KBM-7 (cell line): Measurements from ENCODE around the gene FRMD4A.

Source experiments
- DNase-seq: peaks from one replicate; pipeline ENCODE4 v3.0.0-alpha.2; 2015
- in situ Hi-C: fragments of 300-500 bp; cut with MboI; formaldehyde crosslinking; loops from 2 replicates; pipeline ENCODE4 v1.14.3; 2020; ENCODE audit warnings: low sequenced_read_pairs, low pct_unique_long_range_greater_than_20kb, mixed read lengths

Gene FRMD4A

DNA sequence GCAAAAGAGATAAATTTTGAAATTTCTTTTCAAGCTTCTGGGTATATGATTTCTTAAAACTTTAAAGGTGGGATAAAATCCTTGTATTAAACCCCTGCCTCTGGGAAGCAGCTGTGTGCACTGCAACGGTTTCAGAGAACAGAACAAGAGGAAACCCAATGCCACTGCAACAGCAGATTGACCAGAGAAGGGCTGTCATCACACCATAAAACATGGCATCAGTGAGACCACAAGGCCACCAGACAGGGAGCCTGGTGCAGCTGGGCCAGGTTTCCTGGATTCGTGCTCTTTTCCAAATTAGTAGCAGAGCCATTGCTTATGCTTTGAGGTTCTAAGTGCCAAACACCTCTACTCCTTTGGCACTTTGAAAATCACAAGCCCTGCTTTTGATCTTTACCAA, 591.5 kb downstream of the FRMD4A start:
- in situ Hi-C loops = no loop called here
- DNase-seq = no peak

DNA sequence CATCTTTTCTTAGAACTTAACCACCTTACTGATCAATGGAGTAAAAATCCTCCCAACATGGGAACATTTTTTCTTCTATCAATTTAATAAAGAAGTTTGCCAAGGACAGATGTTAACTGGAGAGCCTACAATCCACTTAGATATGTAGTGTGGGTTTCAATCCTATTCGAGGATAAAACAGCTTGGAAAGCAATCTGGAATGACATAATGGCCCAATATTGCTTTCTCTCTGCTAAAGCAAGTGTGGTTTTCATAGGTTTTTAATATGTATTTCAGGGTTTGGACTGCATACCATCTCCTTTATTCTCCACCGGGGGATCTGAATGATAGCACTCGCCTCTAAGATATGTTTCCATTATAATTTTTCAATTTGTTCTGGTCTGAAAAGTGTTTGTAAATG, 594.2 kb downstream of the FRMD4A start:
- in situ Hi-C loops = no loop called here
- DNase-seq = no peak

DNA sequence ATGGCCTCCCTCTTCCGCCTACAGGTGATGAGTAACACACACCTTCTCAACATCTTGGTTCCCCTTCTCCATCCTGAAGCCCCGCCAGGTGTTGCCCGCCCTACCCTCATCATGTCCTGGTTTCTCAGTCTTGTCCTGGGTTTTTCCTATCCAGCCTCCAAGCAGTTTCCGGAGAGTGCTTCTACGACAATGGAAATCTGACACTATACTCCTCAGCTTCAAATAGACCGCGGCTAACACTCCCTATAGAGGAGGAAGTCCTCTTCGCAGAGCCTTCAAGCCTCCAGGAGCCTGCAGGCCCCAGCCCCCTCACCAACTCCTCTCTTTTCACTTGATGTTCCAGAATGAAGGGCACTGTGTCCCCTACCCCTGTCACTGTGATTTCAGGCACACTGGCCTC, 596.6 kb downstream of the FRMD4A start:
- in situ Hi-C loops = no loop called here
- no peak for DNase-seq

DNA sequence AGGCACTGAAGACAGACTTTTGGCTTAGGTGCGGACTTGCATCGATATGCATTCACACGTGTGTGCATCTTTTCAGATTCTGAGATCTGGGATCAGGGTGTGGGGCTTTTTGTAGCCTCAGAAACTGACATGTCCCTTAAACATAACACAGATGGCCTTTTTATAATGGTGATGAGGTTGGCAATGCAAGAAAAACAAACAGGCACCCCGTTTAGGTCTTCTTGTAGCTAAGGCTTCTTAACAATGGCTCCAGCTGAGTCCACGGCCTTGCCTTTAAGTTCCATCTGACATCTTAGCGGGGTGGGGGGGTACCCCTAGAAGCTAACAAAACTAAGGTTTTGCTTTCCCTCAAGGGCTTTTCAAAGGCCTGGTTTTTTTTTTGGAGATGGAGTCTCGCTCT, 597.7 kb downstream of the FRMD4A start:
- DNase-seq = no peak
- in situ Hi-C loops = no loop called here

DNA sequence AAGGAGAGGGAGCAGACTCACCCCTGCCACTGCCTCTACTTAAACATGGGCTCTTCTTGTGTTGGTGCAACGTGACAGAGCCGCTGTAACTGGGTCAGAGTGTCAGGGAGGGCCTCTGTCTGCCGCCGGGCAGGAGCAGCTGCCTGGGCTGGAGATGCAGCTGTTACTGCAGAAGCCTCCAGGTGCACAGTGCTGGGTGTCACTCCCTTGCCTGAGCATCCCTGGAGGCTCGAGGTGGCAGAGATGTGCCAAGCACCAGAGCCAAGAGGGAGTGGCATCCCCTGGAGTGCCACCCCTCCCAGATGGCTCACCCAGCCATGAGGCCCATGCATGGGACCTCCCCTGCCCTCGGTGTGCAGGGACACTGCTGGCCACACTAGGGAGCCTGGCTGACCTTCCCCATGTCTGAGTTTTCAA, 598.3 kb downstream of the FRMD4A start:
- in situ Hi-C loops = no loop called here
- no peak for DNase-seq

DNA sequence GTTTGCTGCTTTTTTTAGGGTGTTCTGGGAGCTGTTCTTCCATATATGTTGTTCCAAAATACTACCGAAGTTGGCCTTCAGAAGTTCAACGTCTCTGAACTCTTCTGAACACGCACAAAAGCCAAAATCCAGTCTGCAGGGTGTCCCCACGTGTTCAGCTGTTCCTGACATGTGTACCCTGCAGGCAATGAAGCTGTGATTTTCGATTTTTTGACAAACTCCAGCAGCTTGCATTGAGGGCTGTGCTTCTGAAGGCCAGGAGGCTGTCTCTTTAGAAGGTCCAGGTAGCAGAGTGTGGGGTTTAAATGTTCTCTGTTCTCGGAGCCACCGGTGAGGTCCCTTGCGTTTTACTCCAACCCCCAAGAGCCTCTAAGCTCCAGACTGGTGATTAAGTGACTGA, 598.9 kb downstream of the FRMD4A start:
- in situ Hi-C loops = no loop called here

DNA sequence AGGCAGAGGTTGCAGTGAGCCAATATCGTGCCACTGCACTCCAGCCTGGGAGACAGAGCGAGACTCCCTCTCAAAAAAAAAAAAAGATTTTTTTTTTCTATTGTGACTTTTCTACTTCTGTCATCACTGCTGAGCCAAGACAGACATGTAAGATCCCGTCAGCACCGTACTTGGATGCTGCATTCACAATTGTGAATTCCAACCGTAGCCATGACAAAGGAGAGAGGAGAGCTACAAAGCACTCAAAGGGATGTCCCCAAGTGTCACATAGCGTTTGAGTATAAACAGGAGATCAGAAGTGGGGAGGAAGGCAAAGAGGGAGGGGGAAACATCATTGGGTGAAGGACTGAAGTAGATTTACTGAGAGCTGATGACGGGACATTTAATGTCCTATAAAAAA, 599.8 kb downstream of the FRMD4A start:
- no peak for DNase-seq

More for the DNA sequence above, 598.9 kb downstream of the FRMD4A start:
- no peak for DNase-seq

DNA sequence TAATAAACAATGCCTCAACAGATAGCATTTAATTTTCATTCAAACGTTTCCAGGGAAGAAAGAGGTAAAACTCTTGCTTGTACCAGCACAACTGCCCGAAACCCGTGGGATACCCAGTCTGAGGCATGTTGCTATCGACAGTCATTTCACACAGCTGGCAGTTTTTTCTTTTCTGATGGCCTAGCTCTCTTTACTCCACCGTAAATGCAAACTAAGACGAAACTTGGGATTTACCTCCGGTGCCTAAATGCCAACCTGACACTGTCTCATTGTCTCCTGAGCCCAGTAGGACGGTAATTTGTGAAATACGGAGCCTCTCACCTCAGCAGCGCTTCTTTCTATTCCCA, 600.4 kb downstream of the FRMD4A start:
- in situ Hi-C loops = no loop called here
- DNase-seq = no peak

More for the DNA sequence above, 599.8 kb downstream of the FRMD4A start:
- in situ Hi-C loops = no loop called here

DNA sequence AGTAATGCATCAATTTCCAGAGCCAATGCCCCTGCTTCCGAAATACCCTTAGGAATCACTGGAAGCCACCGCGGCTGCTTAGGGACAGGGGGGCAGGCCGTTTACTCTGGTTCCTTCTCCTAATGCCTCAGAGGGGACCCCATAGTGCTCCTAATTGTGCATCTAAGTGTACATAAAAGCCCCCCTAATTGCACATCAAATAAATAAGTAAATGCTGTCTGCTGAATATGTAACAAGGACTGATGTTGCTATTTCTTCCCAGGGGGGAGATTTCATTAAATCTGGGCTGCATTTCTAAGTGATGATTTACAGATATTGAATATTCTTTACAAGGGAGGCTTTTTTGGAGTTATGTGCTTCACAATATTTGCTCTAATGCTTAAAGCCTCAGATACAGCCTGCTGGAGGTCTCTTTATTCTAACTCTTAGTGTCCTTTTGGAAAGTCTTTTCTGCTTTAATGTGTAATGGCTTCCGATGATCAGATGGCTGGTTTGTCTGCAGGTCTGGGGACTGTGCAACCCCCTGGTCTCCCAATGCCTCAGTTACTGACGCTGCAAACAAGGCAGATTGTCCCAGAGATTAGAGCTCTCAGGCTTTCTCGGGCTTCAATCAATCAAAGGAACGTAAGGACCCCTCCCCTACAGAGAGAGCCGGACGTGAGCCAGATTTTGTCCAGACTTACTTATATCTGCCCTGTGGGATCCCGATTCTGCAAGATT, 601.0 kb downstream of the FRMD4A start:
- no peak for DNase-seq
- in situ Hi-C loops = no loop called here

DNA sequence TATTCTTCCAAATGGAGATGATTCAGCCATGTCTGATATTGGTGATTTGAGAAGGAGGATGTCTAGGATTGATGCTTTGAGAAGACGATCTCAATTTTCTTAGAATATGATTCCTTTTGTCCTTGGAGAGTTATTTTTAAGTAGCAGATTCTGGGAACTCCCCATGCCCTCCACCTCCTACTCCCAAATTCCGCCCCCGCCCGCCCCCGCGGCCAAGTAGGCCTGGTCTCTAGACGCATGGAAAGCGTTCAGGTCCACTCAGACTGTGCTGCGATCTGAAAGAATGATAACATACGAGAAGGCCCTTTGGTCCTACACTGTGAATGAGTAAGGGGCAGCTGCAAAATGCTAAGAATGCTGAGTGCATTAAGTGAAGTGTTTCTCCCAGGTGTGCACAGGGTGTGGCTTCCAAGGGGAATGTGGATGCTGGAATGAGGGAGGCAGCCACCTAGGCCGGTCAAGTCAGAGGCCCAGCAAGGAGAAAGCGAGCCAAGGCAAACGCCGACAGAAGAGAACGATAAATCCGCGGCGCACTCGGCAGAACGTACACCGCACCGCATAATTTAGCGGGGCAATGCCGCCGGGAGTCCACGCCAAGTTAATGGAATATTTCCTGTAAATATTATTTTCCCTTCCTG, 601.7 kb downstream of the FRMD4A start:
- no peak for DNase-seq
- in situ Hi-C loops = no loop called here

DNA sequence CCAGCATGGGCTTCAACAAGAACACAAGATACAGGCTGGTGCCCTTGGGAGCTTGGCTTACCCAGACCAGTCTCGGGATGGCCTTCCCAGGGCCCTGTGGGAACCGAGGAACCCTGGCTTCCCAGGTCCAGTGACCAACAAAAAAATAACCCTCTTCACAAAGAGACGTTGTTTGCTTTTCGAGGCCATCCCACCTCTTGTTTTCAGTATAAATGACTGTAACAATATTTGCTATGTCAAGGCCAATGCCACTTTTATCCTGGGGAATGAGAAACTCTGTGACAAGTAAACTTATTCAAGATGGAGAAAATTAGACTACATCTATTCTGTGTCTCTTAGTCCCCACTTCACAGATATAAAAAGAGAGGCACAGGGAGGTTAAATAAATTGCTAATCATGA, 605.1 kb downstream of the FRMD4A start:
- DNase-seq = no peak
- in situ Hi-C loops = no loop called here

DNA sequence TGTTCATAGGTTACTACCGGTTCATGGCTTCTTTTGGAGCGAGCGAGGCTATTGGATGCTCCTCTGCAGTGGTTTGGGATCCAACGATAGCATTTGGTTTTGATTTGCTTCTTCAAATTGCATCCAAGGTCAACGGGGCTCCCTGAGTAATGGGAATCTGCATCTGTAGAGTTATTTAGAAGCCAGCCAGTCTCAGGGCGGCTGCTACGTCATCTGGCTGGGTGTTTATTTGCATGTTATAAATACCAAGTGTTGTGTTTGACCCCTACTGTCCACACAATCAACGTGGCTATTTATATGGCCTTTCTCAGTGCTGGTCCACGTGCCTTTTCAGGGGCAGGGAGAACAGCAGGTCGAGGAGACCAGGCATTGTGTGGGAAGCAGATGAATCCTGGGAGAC, 606.2 kb downstream of the FRMD4A start:
- DNase-seq = no peak
- in situ Hi-C loops = no loop called here

DNA sequence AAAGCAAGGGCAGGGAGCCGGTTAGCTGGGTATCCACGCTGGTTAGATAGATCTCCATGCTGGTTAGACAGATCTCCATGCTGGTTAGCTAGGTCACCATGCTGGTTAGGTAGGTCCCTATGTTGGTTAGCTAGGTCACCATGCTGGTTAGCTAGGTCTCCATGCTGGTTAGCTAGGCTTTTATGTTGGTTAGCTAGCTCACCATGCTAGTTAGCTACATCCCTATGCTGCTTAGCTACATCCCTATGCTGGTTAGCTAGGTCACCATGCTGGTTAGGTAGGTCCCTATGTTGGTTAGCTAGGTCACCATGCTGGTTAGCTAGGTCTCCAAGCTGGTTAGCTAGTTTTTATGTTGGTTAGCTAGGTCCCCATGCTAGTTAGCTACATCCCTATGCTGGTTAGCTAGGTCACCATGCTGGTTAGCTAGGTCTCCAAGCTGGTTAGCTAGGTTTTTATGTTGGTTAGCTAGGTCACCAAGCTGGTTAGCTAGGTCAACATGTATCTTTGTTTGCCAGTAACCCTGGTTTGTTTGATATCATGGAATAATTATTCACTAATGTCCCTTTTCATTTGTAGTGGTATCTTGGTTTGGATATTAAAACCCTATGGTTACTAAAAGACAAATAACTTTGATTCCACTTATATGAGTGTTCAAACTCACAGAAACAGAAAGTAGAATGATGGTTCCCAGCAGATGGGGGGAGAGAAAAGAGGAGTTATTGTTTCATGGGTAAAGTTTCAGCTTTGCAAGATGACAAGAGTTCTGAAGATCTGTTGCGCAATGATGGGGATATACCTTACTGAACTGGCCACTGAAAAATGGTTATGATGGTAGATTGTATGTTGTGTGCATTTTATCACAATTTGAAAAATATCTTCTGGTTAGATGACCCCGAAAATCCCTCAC, 607.7 kb downstream of the FRMD4A start:
- no peak for DNase-seq
- in situ Hi-C loops = no loop called here

DNA sequence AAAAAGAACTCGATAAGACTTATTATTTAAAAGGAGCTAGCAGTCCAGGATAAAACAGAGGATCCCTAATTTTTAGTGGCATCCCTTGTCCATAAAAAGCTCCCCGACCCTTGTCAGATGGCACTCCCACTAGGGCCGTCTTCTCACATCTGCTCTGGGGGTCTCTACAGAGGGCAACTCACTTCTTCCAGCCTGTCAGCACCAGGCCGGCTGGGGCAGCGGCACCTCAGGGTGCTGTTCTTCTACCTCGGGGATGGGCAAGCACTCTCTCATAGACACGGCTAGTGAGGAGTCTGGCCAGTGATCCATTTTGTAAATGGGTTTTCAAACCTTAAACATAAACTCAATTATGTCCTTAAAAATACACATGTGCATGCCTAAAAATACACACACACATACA, 609.2 kb downstream of the FRMD4A start:
- in situ Hi-C loops = no loop called here
- no peak for DNase-seq

DNA sequence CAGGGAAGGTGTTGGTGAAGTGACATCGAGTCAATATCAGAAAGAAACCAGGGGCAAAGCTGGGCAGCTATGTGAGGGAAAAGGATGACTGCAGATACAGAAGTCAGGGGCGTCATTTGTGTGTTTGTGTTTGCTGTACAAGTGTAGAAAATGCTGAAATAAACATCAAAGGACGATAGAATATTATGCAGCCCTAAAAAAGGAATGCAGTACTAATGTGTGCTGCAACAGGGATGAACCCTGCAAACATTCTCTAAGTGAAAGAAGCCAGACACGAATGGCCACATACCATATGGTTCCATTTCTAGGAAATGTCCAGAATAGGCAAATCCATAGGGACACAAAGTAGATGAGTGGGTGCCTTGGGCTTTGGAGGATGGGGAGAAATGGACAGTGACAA, 610.0 kb downstream of the FRMD4A start:
- DNase-seq = no peak
- in situ Hi-C loops = no loop called here

DNA sequence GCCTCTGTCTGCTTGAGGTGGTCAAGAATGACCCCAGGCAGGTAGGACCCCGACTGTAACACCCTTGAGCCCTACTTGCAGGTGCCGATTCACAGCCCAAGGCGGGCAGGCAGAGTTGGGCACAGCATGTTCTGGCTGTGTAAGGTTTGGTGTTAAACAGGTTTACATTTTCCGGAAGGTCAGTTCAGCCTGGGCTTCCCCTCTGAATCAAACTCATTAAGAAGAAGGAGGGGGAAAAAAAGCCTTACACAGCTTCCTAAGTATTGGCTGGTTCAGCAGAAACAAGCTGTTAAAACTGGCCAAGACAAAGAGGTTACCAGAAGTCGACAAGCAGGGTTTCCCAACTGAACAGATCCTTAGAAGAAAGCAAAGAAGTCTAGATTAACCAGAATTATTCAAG, 611.3 kb downstream of the FRMD4A start:
- DNase-seq = no peak
- in situ Hi-C loops = no loop called here

DNA sequence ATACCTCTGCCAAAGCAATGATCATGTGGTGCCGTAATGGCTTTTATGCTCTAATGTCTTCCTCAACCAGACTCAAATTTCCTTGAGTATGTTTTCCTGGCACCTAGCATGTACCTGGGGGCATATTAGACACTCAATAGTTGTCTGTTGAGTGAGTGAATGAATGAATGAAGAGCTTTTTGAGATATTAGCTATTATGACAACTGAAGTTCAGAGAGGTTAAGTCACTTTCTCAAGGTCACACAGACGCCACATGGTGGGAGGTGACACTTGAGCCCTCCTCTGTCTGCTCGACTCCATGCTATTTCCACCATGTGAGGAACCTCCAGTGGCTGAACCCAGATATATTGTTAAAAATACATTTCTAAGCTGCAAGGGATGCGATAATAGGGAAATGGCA, 611.9 kb downstream of the FRMD4A start:
- no peak for DNase-seq
- in situ Hi-C loops = no loop called here

DNA sequence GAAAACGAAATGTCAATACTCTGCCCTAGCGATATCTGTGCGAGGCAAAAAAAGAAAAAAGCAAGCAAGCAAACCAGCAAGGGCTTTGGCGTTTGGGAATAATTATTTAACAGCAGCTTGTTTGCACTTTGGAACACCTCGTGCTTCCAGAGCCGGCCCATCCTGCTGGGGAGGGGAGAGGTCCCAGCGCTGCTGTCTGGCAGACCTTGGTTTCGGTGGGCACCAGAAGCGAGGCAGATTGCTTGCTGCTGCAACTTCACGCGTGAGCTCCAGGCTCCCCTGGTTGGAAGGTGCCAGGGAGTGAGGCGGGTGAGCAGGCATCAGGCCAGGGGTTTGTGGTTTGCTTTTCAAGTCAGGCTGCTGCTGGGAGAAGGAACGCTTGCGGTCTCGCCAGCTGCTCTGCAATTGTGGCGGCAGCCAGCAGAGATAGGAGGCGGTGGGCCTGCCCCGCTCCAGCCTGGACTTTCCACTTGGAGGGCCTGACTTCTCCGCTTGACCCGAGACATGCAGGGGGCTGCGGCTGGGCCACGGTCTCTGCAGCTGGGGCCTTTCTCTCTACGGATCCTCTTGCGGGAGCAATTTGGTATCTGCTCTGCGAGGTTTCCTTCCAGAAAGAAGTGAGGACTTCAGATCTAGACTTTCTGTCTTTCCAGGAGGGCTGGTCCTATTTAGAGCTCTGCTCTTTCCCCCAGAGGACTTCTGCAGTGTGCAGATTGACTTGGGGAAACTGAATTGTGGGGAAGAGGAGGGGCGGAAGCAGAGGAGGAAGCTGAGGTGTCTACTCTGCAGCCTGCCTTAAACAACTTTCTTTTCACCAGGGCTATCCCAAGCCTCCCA, 612.6 kb downstream of the FRMD4A start:
- in situ Hi-C loops = no loop called here
- peak; percentile 79 for DNase-seq

DNA sequence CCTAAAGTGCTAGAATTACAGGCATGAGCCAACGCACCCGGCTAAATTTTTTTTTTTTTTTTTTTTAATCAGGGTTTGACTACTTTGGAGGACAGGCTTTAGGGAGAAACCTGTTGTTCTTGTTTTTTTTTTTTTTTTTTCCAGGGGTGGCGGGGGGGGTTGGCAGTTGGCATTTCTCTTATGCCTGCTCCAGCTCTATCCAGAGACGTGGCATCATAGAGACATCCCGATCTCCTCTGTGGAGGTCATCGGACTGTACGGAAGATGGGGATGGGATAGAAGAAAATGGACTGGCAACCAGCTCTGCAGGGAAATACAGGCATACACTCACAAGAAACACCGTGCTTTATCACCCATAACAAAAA, 613.2 kb downstream of the FRMD4A start:
- in situ Hi-C loops = no loop called here
- no peak for DNase-seq
